MM.1S (cell line): ENCODE results near the gene PPP2R2D.

Source experiments
- DNase-seq: peaks from one replicate; pipeline ENCODE4 v3.0.0-alpha.2; 2015
- H2AFZ ChIP-seq: fragments of 300-600 bp; sonication (generic); 2 replicates; pipeline ENCODE4 v1.6.0; 2016; ENCODE audit warnings: antibody characterized with exemption, low read length
- H3F3A ChIP-seq: fragments of 300-600 bp; sonication (generic); 2 replicates; pipeline ENCODE4 v1.6.1; 2016; ENCODE audit warnings: mild to moderate bottlenecking, antibody characterized with exemption, low read length, moderate library complexity, mixed read lengths; ENCODE audit not compliant: insufficient read depth
- H3K27ac ChIP-seq: fragments of 300-600 bp; sonication (generic); 2 replicates; pipeline ENCODE4 v1.5.1; 2016; ENCODE audit warnings: mild to moderate bottlenecking, low read length
- H3K27me3 ChIP-seq: fragments of 300-600 bp; sonication (generic); replicated peaks from 2 replicates; pipeline ENCODE4 v1.6.0; 2016; ENCODE audit warnings: low read length; ENCODE audit not compliant: insufficient read depth
- H3K36me3 ChIP-seq: fragments of 300-600 bp; sonication (generic); replicated peaks from 2 replicates; pipeline ENCODE4 v1.6.1; 2016; ENCODE audit warnings: mild to moderate bottlenecking, low read length, mixed read lengths; ENCODE audit not compliant: insufficient read depth
- H3K4me1 ChIP-seq: fragments of 300-600 bp; sonication (generic); 2 replicates; pipeline ENCODE4 v1.6.1; 2016; ENCODE audit warnings: low read length, mixed read lengths
- H3K4me2 ChIP-seq: fragments of 300-600 bp; sonication (generic); 2 replicates; pipeline ENCODE4 v1.6.0; 2016; ENCODE audit warnings: low read depth, low read length
- H3K4me3 ChIP-seq: fragments of 300-600 bp; sonication (generic); 2 replicates; pipeline ENCODE4 v1.5.1; 2016; ENCODE audit warnings: low read length, mixed read lengths
- H3K79me2 ChIP-seq: fragments of 300-600 bp; sonication (generic); 2 replicates; pipeline ENCODE4 v1.6.1; 2016; ENCODE audit warnings: mixed run types, low read length, mixed read lengths
- H3K9ac ChIP-seq: fragments of 300-600 bp; sonication (generic); 2 replicates; pipeline ENCODE4 v1.6.1; 2016; ENCODE audit warnings: low read length, mixed read lengths
- H3K9me2 ChIP-seq: fragments of 300-600 bp; sonication (generic); replicated peaks from 2 replicates; pipeline ENCODE4 v1.6.1; 2016; ENCODE audit warnings: mild to moderate bottlenecking, low read length, mixed read lengths; ENCODE audit not compliant: insufficient read depth
- H3K9me3 ChIP-seq: fragments of 300-600 bp; sonication (generic); replicated peaks from 2 replicates; pipeline ENCODE4 v1.6.1; 2016; ENCODE audit warnings: mild to moderate bottlenecking, low read length, mixed read lengths; ENCODE audit not compliant: insufficient read depth
- H4K20me1 ChIP-seq: fragments of 300-600 bp; sonication (generic); 2 replicates; pipeline ENCODE4 v1.6.1; 2016; ENCODE audit warnings: mild to moderate bottlenecking, low read length, moderate library complexity, mixed read lengths; ENCODE audit not compliant: insufficient read depth
- EZH2 ChIP-seq: fragments of 300-600 bp; sonication (generic); optimal IDR thresholded peaks from 2 replicates; pipeline ENCODE3; 2017; ENCODE audit warnings: low read depth, mild to moderate bottlenecking, antibody characterized with exemption, low read length, mixed read lengths
- EZH2phosphoT487 ChIP-seq: fragments of 300-600 bp; sonication (generic); IDR thresholded peaks from 2 replicates; pipeline ENCODE4 v1.6.1; 2018; ENCODE audit warnings: antibody characterized with exemption, low read length
- TF ChIP-seq, protein P1 (sequence below): fragments of 300-600 bp; sonication (generic); IDR thresholded peaks from 2 replicates; pipeline ENCODE4 v1.5.1; 2016; ENCODE audit warnings: antibody characterized with exemption, low read length, mixed read lengths

PPP2R2D gene

DNA sequence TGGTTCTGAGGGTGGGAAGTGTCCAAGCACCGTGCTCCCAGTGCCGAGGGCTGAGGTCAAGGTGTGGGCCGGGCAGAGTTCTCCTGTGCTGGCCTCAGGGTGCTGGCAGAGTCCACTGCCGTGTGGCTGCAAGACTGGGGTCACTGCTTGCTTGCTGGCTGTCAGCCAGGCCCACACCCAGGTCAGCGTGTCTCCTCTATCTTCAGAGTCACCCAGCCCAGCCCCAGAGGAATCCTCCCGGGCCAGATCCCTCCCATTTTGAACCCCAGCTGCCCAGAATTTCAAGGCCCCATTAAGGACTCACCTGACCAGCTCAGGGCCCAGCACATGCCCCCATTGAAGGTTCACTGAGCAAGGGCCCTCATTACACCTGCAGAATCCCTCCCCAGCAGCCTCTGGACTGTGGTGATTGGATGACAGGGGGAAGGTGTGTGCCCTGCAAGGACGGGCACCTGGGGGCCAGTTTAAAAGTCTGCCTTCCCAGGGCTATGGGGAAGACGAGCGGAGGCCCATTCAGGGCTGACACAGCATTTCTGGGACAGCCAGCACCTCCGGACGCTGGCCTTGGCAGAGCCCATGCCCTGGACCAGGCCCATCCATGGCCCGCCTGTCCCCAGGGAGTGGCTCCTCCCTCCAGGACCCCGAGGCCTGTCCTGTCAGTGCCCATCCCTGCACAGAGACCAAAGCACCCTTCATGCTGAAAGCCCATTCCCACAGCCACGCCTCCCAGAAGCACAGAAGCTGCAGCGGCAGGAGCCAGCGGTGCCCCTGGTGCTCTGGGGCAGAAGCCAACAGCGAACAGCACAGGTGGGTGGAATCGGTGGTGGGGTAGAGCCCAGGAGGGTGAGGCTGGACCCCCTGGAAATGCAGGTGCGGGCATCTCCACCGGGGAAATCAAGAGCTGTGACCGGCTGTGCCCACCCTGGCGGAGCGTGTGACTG is 45.1 kb upstream of the PPP2R2D start:
- Histone ChIP-seq H3K79me2 (no peaks in the 10 kb centered on the region), H4K20me1 (no peaks in the 10 kb centered on the region), H3K4me3 (no peak overlapping the region), H3K36me3 (no peaks in the 10 kb centered on the region), H2AFZ (no peak overlapping the region), H3K9ac (no peak overlapping the region), H3K9me3 (no peaks in the 10 kb centered on the region), H3K4me2 (no peak overlapping the region), H3K9me2 (no peaks in the 10 kb centered on the region), H3F3A (no peaks in the 10 kb centered on the region), H3K27ac (no peak overlapping the region), H3K4me1 (no peaks in the 10 kb centered on the region), H3K27me3 (peaks cover 19% of the 10 kb centered on the region; the same call in 1 of the 2 replicates)
- TF ChIP-seq, protein P1, sequence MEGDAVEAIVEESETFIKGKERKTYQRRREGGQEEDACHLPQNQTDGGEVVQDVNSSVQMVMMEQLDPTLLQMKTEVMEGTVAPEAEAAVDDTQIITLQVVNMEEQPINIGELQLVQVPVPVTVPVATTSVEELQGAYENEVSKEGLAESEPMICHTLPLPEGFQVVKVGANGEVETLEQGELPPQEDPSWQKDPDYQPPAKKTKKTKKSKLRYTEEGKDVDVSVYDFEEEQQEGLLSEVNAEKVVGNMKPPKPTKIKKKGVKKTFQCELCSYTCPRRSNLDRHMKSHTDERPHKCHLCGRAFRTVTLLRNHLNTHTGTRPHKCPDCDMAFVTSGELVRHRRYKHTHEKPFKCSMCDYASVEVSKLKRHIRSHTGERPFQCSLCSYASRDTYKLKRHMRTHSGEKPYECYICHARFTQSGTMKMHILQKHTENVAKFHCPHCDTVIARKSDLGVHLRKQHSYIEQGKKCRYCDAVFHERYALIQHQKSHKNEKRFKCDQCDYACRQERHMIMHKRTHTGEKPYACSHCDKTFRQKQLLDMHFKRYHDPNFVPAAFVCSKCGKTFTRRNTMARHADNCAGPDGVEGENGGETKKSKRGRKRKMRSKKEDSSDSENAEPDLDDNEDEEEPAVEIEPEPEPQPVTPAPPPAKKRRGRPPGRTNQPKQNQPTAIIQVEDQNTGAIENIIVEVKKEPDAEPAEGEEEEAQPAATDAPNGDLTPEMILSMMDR, result no peak
- TF ChIP-seq EZH2phosphoT487 (no peak), EZH2 (no peak)
- no peak for DNase-seq

DNA sequence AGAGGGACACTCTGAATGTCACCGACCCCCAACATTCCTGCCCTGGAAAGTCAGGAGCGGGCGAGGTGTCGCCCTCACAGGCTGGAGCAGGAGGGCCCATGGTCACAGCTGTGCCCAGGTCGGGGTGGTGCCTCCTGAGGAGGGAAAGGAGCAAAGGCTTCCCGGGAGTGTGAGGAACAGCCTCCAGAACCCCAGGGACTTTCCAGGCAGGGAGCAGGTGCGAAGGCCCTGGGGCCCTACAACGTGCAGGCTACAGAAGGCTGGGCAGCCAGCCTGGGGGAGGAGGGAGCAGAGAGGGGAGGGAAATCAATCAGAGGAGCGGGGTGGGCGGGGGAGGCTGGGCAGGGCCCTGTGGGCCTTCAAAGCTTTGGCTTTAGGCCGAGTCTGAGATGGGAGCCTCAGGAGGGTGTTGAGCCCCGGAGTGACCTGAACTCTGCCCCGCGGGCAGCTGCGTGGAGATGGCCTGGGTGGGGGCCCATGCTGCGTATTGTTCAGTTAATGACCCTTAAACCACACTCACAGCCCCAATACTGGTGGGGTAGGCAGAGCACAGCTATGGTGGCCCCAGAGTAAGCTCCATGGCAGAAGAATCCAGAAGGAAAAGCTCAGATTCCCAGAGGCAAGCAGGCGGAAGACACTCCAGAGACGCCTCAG is 44.2 kb upstream of the PPP2R2D start:
- H3K4me1 ChIP-seq, result no peaks in the 10 kb centered on the region
- H4K20me1 ChIP-seq, result no peaks in the 10 kb centered on the region
- no peaks in the 10 kb centered on the region for H3K9me3 ChIP-seq
- H3K36me3 ChIP-seq, result no peaks in the 10 kb centered on the region
- no peaks in the 10 kb centered on the region for H3K9me2 ChIP-seq
- no peak overlapping the region for H3K27ac ChIP-seq
- TF ChIP-seq EZH2, result no peak
- TF ChIP-seq, protein P1, result no peak
- no peak for TF ChIP-seq EZH2phosphoT487
- DNase-seq, result no peak
- no peak overlapping the region for H3K9ac ChIP-seq
- H3K79me2 ChIP-seq, result no peaks in the 10 kb centered on the region
- no peak overlapping the region for H3K4me3 ChIP-seq
- H3K4me2 ChIP-seq, result no peak overlapping the region
- H3K27me3 ChIP-seq, result peaks cover 12% of the 10 kb centered on the region; the same call in 1 of the 2 replicates
- no peak overlapping the region for H2AFZ ChIP-seq
- no peaks in the 10 kb centered on the region for H3F3A ChIP-seq

DNA sequence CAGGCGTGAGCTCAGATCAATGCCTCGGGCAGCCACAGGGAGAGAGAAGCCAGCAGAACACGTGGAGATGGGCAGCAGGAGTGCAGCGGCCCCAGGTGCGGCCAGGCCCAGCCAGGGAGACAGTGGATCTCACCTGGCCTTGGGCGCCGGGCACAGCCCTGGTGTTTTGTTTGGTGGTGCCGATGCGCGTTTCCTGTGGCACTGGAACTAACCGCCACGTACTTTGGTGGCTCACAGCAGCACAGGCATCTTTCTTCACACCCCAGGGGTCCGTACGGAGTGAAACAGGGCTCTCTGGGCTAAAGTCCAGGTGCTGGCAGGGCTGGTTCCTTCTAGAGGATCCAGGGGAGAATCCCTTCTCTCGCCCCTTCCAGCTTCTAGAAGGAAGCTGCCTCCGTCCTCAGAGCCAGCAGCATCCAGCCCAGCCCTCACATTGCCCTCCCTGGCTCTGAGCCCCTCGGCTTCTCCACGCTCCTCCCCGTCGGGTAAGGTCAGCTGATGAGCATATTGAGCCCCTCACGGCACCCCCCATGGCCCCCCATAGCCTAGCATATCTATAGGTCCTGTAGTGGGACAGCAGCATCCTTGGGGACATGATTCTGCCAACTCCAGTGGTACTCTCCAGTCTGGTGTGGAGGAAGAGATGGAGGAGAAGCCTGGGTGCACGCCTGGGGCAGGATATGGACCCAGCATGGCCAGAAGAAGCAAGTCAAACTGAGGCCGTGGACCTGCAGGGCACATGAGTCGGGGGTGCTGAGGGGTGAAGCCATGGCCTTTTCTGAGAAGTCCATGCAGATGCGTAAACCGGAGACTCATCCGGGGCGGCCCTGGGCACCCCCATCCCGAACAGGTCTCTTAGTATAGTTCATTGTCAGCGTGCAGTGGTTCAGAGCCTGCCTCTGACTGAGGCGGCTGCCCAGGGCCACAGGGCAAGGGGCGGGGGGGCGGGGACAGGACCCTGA is 43.4 kb upstream of the PPP2R2D start:
- DNase-seq, result no peak
- Histone ChIP-seq H2AFZ (no peak overlapping the region), H3K9me2 (no peaks in the 10 kb centered on the region), H3K9me3 (no peaks in the 10 kb centered on the region), H3K36me3 (no peaks in the 10 kb centered on the region), H3K27ac (no peak overlapping the region), H3K4me2 (no peak overlapping the region), H3K27me3 (peaks cover 13% of the 10 kb centered on the region; the same call in 1 of the 2 replicates), H3F3A (no peaks in the 10 kb centered on the region), H3K4me1 (no peaks in the 10 kb centered on the region), H3K4me3 (no peak overlapping the region), H3K79me2 (no peaks in the 10 kb centered on the region), H4K20me1 (no peaks in the 10 kb centered on the region), H3K9ac (no peak overlapping the region)
- TF ChIP-seq EZH2phosphoT487 (no peak), EZH2 (no peak)
- TF ChIP-seq, protein P1, result no peak
